ENCODE results near the gene SDK1. TPM values are rescaled to one million over a fixed set of nuclear protein-coding genes. Genes with fewer than 3 reads are reported as not detected.

The SDK1 gene
- total and polyA plus RNA-seq, 2 of the 8 experiments (the other 6 are each of a cell fraction or from before 2014, with no cell fraction given) = 3.3 to 7.2 TPM

DNA sequence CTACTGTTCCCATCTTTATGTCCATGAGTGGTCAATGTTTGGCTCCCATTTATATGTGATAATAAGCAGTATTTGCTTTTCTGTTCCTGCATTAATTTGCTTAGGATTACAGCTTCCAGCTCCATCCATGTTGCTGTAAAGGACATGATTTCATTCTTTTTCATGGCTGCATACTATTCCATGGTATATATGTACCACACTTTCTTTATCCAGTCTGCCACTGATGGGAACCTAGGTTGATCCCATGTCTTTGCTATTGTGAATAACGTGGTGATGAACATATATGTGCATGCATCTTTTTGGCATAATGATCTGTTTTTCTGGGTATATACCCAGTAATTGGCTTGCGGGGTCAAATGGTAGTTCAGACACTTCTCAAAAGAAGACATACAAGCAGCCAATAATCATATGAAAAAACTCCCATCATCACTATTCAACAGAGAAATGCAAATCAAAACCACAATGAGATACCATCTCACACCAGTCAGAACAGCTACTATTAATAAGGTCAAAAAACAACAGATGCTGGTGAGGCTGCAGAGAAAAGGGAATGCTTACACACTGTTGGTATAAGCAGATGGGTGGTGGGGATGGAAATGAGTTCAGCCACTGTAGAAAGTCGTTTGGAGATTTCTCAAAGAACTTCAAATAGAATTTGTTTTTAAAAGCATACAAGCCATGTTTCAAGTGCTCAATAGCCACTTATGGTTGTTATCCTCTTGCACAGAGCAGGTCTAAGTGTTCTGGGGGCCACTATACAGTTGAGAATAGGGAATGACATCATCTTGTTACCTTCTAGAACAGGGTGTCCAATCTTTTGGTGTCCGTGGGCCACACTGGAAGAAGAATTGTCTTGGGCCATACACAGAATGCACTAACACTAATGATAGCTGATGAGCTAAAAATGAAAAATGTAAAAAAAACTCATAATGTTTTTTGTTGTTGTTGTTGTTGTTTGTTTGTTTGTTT, 23.2 kb upstream of the SDK1 start:
- DNase-seq (ENCODE audit: low read depth in 1 of 2, low spot score in 2 of 2) (no peak), FAIRE-seq (no peak)
- no peak overlapping the region for H3K4me2 ChIP-seq (ENCODE audit: insufficient read depth in 1 of 2, low read depth in 2 of 2, low read length in 2 of 2)
- no peak overlapping the region for H2BK15ac ChIP-seq (ENCODE audit: low read length)
- H2AK5ac ChIP-seq (ENCODE audit: low read depth, low read length) = no peak overlapping the region
- H3K14ac ChIP-seq (ENCODE audit: insufficient read length) = no peak overlapping the region
- no peaks in the 10 kb centered on the region for H3K79me1 ChIP-seq (ENCODE audit: low read depth, low read length)
- H2BK20ac ChIP-seq (ENCODE audit: low read length) = no peak overlapping the region
- H4K20me1 ChIP-seq (replicated peaks in 1 of 2; ENCODE audit: control insufficient read depth in 1 of 2, insufficient read depth in 2 of 2, low read length in 2 of 2) = no peaks in the 10 kb centered on the region
- no peak overlapping the region for H4K91ac ChIP-seq (replicated peaks; ENCODE audit: insufficient read length, low read length)
- H2BK5ac ChIP-seq (ENCODE audit: low read depth, low read length) = no peak overlapping the region
- H3K56ac ChIP-seq (replicated peaks; ENCODE audit: insufficient read length, low read depth, low read length) = no peak overlapping the region
- H2BK120ac ChIP-seq (replicated peaks; ENCODE audit: low read depth, low read length) = no peak overlapping the region
- H4K8ac ChIP-seq (ENCODE audit: extremely low read depth, insufficient read depth, low read length) = no peak overlapping the region
- no peaks in the 10 kb centered on the region for H3K23me2 ChIP-seq (ENCODE audit: low read depth, low read length)
- TF ChIP-seq KDM1A (IDR thresholded peaks at IDR 0.05; ENCODE audit: borderline replicate concordance, low read length) (peak; percentile 85; the same call in 1 of the 2 replicates), POLR2AphosphoS5 (IDR thresholded peaks at IDR 0.05; ENCODE audit: low read depth, low read length) (no peak)
- no peaks in the 10 kb centered on the region for H3K9me3 ChIP-seq (ENCODE audit: insufficient read depth in 2 of 2, low read depth in 1 of 2, low read length in 1 of 2)
- H3K79me2 ChIP-seq (ENCODE audit: control insufficient read depth in 1 of 2, insufficient read depth in 2 of 2, low read length in 2 of 2) = no peaks in the 10 kb centered on the region
- no peak overlapping the region for H3K27ac ChIP-seq (ENCODE audit: low read depth, low read length)
- no peaks in the 10 kb centered on the region for H3K27me3 ChIP-seq (replicated peaks in 1 of 4; ENCODE audit: control insufficient read depth in 3 of 4, extremely low read depth in 1 of 4, insufficient read depth in 3 of 4, low read length in 3 of 4)
- H3K23ac ChIP-seq (ENCODE audit: insufficient read length) = no peak overlapping the region
- WGBS, 2 experiments (ENCODE audit: extremely low coverage in 1 of 2, insufficient coverage in 1 of 2, insufficient read length in 1 of 2, insufficient replicate concordance in 2 of 2, low coverage in 1 of 2, low lambda C conversion rate in 2 of 2, missing lambda C conversion rate in 1 of 2) = 86% methylated on average over 4 of the region's 4 CpGs; no CpG with 5 or more reads in 1 of the 2 experiments
- no peak overlapping the region for H3K4me3 ChIP-seq (ENCODE audit: extremely low read depth in 1 of 4, insufficient read depth in 2 of 4, low read depth in 3 of 4, low read length in 4 of 4)
- POLR2A ChIA-PET (ENCODE audit: partially characterized antibody) = interaction anchor here (0.6 kb wide), 1 partner anchor 319 kb away, joined by 3 read pairs; no protein-coding TSS in a partner anchor
- H3K4ac ChIP-seq (replicated peaks; ENCODE audit: insufficient read length, low read depth, low read length) = no peak overlapping the region
- H2AFZ ChIP-seq (ENCODE audit: low read length) = no peak overlapping the region
- no peak overlapping the region for H3K9ac ChIP-seq (replicated peaks in 1 of 4; ENCODE audit: extremely low read depth in 1 of 4, low read depth in 3 of 4, low read length in 3 of 4)
- H3K18ac ChIP-seq (ENCODE audit: extremely low read depth, low read length) = no peak overlapping the region
- H3K4me1 ChIP-seq (replicated peaks in 1 of 4; ENCODE audit: control insufficient read depth in 3 of 4, insufficient read depth in 4 of 4, low read length in 3 of 4) = peaks cover 0 to 13% (median 2%) of the 10 kb centered on the region in 4 experiments; a peak in 3 of 7 replicates
- H3K36me3 ChIP-seq (ENCODE audit: control insufficient read depth in 2 of 4, insufficient read depth in 4 of 4, low read length in 3 of 4) = no peaks in the 10 kb centered on the region
- CTCF ChIA-PET (ENCODE audit: partially characterized antibody) = interaction anchor here (1.0 kb wide), 2 partner anchors 11 to 212 kb away, joined by 3 to 5 read pairs; no protein-coding TSS in a partner anchor
- H4K5ac ChIP-seq (ENCODE audit: insufficient read length, low read depth, low read length) = no peak overlapping the region
- H2BK12ac ChIP-seq (ENCODE audit: low read depth, low read length) = no peak overlapping the region
